A549 (cell line): Measurements from ENCODE around the gene ASXL2.

Experiments
- ATOH8 ChIP-seq: fragments of 250-450 bp; sonication (Bioruptor Pico); IDR thresholded peaks from 2 replicates; pipeline ENCODE4 v1.5.0; 2020; ENCODE audit warnings: low read depth, mild to moderate bottlenecking, moderate library complexity
- ELK1 ChIP-seq: fragments of 150-350 bp; IDR thresholded peaks from 2 replicates; pipeline ENCODE4 v1.6.1; 2014; ENCODE audit warnings: low read depth, mild to moderate bottlenecking, low read length
- EP300 ChIP-seq, 2 experiments: fragments of >200 bp; sonication (Bioruptor Twin); formaldehyde crosslinking; IDR thresholded peaks; 2 replicates in 1 of 2; 3 replicates in 1 of 2; pipeline ENCODE4 v1.6.1; 2016 to 2017
- HDAC2 ChIP-seq: fragments of 200-600 bp; sonication (generic); IDR thresholded peaks from 2 replicates; pipeline ENCODE4 v1.6.1; 2016
- PBX3 ChIP-seq: IDR thresholded peaks from 2 replicates; pipeline ENCODE4 v1.6.1; 2012

- TF ChIP-seq EP300 (IDR thresholded peaks at IDR 0.05), result no peak
- no peak for TF ChIP-seq HDAC2
- TF ChIP-seq ELK1, result no peak
- TF ChIP-seq PBX3, result no peak
- TF ChIP-seq ATOH8, result no peak
Observed at GRCh38 chr2:25790074-25790790, 88.1 kb downstream of the ASXL2 start.
